ENCODE results near the gene PNLIPRP3. TPM values are rescaled to one million over a fixed set of nuclear protein-coding genes. Genes with fewer than 3 reads are reported as not detected.

PNLIPRP3 gene
- total RNA-seq, 1 donor from 2014 or later: not detected

- Mint-ChIP-seq H3K4me3 (no peak overlapping the region), H3K4me1 (no peaks in the 10 kb centered on the region), H3K9me3 (peaks cover under 1% of the 10 kb centered on the region), H3K36me3 (no peaks in the 10 kb centered on the region), H3K27me3 (ENCODE audit: low read depth) (peaks cover 28% of the 10 kb centered on the region), H3K27ac (no peak overlapping the region)
- TF ChIP-seq, protein P1, sequence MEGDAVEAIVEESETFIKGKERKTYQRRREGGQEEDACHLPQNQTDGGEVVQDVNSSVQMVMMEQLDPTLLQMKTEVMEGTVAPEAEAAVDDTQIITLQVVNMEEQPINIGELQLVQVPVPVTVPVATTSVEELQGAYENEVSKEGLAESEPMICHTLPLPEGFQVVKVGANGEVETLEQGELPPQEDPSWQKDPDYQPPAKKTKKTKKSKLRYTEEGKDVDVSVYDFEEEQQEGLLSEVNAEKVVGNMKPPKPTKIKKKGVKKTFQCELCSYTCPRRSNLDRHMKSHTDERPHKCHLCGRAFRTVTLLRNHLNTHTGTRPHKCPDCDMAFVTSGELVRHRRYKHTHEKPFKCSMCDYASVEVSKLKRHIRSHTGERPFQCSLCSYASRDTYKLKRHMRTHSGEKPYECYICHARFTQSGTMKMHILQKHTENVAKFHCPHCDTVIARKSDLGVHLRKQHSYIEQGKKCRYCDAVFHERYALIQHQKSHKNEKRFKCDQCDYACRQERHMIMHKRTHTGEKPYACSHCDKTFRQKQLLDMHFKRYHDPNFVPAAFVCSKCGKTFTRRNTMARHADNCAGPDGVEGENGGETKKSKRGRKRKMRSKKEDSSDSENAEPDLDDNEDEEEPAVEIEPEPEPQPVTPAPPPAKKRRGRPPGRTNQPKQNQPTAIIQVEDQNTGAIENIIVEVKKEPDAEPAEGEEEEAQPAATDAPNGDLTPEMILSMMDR (IDR thresholded peaks at IDR 0.05; ENCODE audit: unreplicated experiment): no peak
- DNase-seq (ENCODE audit: low spot score in 2 of 2, unreplicated experiment in 2 of 2): no peak
These were observed 59.3 kb downstream of the PNLIPRP3 start for GRCh38 chr10:116486770-116487448.

- H3K9me3 Mint-ChIP-seq: no peaks in the 10 kb centered on the region
- H3K36me3 Mint-ChIP-seq: no peaks in the 10 kb centered on the region
- no peak overlapping the region for H3K4me3 Mint-ChIP-seq
- no peak for DNase-seq (ENCODE audit: low spot score in 2 of 2, unreplicated experiment in 2 of 2)
- H3K27ac Mint-ChIP-seq: no peak overlapping the region
- peaks cover 32% of the 10 kb centered on the region for H3K27me3 Mint-ChIP-seq (ENCODE audit: low read depth)
- no peaks in the 10 kb centered on the region for H3K4me1 Mint-ChIP-seq
- TF ChIP-seq, protein P1 (IDR thresholded peaks at IDR 0.05; ENCODE audit: unreplicated experiment): no peak
These were observed 60.1 kb downstream of the PNLIPRP3 start for GRCh38 chr10:116487522-116488430.

GRCh38 chr10:116489460-116489859, 61.8 kb downstream of the PNLIPRP3 start:
- Mint-ChIP-seq H3K27me3 (ENCODE audit: low read depth) (peaks cover 29% of the 10 kb centered on the region), H3K36me3 (no peaks in the 10 kb centered on the region), H3K4me3 (no peak overlapping the region), H3K27ac (no peak overlapping the region), H3K9me3 (peaks cover under 1% of the 10 kb centered on the region), H3K4me1 (no peaks in the 10 kb centered on the region)
- TF ChIP-seq, protein P1 (IDR thresholded peaks at IDR 0.05; ENCODE audit: unreplicated experiment): no peak
- DNase-seq (ENCODE audit: low spot score in 2 of 2, unreplicated experiment in 2 of 2): no peak

DNA sequence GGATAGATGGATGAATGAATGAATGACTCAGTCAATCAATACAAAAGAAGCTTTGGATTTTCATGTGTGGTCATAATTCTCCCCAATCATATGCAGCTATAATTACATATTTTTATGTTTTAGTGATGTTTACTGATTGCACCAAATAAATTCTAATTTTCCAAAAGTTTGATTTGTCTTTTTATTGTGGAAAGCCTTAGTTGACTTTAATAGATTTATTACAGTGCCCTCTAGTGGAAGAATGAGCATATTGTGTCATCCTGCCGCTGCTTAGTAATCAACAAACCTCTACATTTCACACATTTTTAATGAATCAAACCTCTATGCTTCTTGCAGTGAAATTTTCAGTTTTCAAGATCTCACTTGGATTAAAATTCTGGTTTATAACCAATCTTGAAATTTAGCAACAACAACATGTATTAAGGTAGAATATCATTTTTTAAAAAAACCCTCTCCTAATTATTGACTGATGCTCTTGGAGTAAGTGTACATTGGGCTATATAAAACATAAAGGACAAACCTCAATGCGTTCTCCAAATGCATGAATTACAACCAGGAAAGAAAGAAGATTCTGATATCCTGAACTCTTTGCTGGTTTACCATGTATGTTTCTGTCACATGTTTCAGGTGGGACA, 62.5 kb downstream of the PNLIPRP3 start:
- Mint-ChIP-seq H3K36me3 (no peaks in the 10 kb centered on the region), H3K4me3 (no peak overlapping the region), H3K27ac (no peak overlapping the region), H3K9me3 (peaks cover 4% of the 10 kb centered on the region), H3K27me3 (ENCODE audit: low read depth) (peaks cover 29% of the 10 kb centered on the region), H3K4me1 (no peaks in the 10 kb centered on the region)
- no peak for DNase-seq (ENCODE audit: low spot score in 2 of 2, unreplicated experiment in 2 of 2)
- TF ChIP-seq, protein P1 (IDR thresholded peaks at IDR 0.05; ENCODE audit: unreplicated experiment): peak; percentile 76

DNA sequence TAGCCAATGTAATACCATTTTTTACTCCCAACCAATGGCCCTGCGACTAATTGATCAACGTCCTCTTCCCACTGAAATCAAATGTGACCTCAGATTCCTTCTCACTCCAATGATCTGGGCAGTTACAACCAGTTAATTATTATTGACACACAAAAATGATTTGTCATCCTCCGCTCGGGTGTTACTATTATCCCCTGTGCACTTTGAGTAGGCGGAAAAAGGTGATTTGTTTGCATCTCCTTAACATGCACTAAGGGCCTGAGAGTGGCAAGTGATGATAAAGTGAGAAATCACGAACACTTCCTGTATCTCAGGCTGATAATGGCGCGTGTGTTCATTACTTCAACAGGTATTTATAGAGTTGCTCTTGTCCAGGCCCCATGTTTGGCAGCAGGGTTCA, 77.1 kb downstream of the PNLIPRP3 start:
- no peak for DNase-seq (ENCODE audit: low spot score in 2 of 2, unreplicated experiment in 2 of 2)
- TF ChIP-seq, protein P1 (IDR thresholded peaks at IDR 0.05; ENCODE audit: unreplicated experiment): no peak
- no peaks in the 10 kb centered on the region for H3K4me1 Mint-ChIP-seq
- peaks cover 5% of the 10 kb centered on the region for H3K9me3 Mint-ChIP-seq
- H3K4me3 Mint-ChIP-seq: no peak overlapping the region
- peaks cover 17% of the 10 kb centered on the region for H3K27me3 Mint-ChIP-seq (ENCODE audit: low read depth)
- H3K27ac Mint-ChIP-seq: no peak overlapping the region
- no peaks in the 10 kb centered on the region for H3K36me3 Mint-ChIP-seq

All from mesothelial cell of epicardium (in vitro differentiated cells).